ENCODE measurements around the gene PAM. TPM values are rescaled to one million over a fixed set of nuclear protein-coding genes. Genes with fewer than 3 reads are reported as not detected.

Gene PAM
- total and polyA plus RNA-seq, 8 donors = 27.4 to 322 (median 93.9) TPM

DNA sequence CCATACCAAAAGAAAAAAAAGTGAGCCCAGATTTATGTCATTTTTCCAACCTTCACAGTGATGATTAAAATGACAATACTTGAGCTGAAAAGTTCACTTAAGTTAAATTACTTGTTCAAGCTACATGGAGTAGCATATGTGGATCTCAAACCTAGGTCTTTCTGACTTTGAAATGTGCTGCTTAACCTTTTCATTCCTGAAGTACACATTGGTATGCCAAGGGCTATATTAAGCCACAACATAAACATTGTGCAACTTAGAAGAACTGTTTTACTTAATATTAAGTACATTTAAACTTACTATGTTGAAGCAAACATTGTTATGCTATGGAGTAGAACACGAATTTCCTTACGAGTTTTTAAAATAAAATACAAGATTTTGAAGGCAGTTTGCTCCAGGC lies 259.9 kb downstream of the PAM start:
- H3K36me3 ChIP-seq = peaks cover 0 to 13% (median 7%) of the 10 kb centered on the region in 4 donors
- no peak overlapping the region for H3K4me3 ChIP-seq
- DNase-seq = no peak
- 80 to 93% (median 86%) methylated on average over 2 of the region's 2 CpGs for WGBS, 5 donors
- no peaks in the 10 kb centered on the region for H3K27me3 ChIP-seq
- H3K4me1 ChIP-seq = peaks cover 0 to 14% (median 0%) of the 10 kb centered on the region in 4 donors
- TF ChIP-seq POLR2AphosphoS5 (IDR thresholded peaks at IDR 0.05) (no peak), POLR2A (IDR thresholded peaks at IDR 0.05) (no peak), EP300 (IDR thresholded peaks at IDR 0.05) (no peak)
- TF ChIP-seq, protein P1, sequence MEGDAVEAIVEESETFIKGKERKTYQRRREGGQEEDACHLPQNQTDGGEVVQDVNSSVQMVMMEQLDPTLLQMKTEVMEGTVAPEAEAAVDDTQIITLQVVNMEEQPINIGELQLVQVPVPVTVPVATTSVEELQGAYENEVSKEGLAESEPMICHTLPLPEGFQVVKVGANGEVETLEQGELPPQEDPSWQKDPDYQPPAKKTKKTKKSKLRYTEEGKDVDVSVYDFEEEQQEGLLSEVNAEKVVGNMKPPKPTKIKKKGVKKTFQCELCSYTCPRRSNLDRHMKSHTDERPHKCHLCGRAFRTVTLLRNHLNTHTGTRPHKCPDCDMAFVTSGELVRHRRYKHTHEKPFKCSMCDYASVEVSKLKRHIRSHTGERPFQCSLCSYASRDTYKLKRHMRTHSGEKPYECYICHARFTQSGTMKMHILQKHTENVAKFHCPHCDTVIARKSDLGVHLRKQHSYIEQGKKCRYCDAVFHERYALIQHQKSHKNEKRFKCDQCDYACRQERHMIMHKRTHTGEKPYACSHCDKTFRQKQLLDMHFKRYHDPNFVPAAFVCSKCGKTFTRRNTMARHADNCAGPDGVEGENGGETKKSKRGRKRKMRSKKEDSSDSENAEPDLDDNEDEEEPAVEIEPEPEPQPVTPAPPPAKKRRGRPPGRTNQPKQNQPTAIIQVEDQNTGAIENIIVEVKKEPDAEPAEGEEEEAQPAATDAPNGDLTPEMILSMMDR (IDR thresholded peaks at IDR 0.05) = no peak
- no peak overlapping the region for H3K27ac ChIP-seq
- H3K9me3 ChIP-seq = peaks cover 0 to 3% (median 0%) of the 10 kb centered on the region in 4 donors
- intact Hi-C loops (cut with DNase I; ENCODE audit: low total_unique reads) = no loop called here

DNA sequence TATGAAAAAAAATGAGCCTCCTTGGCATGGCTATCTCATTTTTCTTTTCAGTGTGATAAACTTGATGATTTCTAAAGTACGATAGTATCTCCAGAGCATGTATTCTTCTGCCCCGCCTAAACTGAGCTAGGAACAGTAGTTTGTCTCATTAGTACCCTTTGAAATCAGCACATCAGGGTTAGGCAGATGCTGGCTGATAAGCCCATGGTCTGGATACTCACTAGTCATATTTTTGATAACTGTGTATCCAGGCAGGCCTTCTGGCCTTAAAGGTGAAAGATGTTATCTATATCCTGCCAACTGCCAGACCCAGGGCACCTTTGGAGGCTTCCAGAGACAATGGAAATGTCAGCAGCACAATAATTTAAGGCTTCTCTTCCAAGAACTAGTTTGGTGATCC lies 261.1 kb downstream of the PAM start:
- H3K4me1 ChIP-seq = peaks cover 0 to 14% (median 0%) of the 10 kb centered on the region in 4 donors
- no peak for DNase-seq
- 82 to 96% (median 89%) methylated on average over 2 of the region's 2 CpGs for WGBS, 5 donors
- intact Hi-C loops (cut with DNase I; ENCODE audit: low total_unique reads) = no loop called here
- peaks cover 0 to 3% (median 0%) of the 10 kb centered on the region in 4 donors for H3K9me3 ChIP-seq
- no peak overlapping the region for H3K27ac ChIP-seq
- TF ChIP-seq, protein P1 (IDR thresholded peaks at IDR 0.05) = no peak
- H3K36me3 ChIP-seq = peaks cover 0 to 24% (median 12%) of the 10 kb centered on the region in 4 donors
- H3K4me3 ChIP-seq = no peak overlapping the region
- no peaks in the 10 kb centered on the region for H3K27me3 ChIP-seq

DNA sequence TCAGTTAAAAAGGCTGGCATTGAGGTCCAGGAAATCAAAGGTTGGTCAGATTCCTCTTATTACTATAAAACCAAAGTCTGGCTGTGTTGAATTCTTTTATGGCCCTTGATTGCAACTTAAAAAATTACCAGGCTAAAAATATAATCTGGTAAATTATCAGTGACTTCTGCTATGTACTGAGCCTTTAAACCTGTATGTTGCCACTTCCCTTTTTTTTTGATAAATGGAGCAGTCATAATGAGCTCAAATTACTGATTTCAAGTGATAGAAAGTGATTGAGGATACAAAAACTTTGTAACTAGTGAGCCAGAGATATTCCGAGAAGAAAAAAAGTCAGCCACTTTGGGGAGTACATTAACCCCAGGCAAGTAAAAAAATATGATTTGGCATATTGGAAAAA lies 264.7 kb downstream of the PAM start:
- H3K4me1 ChIP-seq = peaks cover 0 to 4% (median 0%) of the 10 kb centered on the region in 4 donors
- no peak for DNase-seq
- TF ChIP-seq, protein P1 (IDR thresholded peaks at IDR 0.05) = no peak
- TF ChIP-seq POLR2AphosphoS5 (IDR thresholded peaks at IDR 0.05) (no peak), POLR2A (IDR thresholded peaks at IDR 0.05) (no peak), EP300 (IDR thresholded peaks at IDR 0.05) (no peak)
- H3K36me3 ChIP-seq = peaks cover 0 to 26% (median 16%) of the 10 kb centered on the region in 4 donors
- no peaks in the 10 kb centered on the region for H3K9me3 ChIP-seq
- no peak overlapping the region for H3K27ac ChIP-seq
- intact Hi-C loops (cut with DNase I; ENCODE audit: low total_unique reads) = no loop called here
- no peak overlapping the region for H3K4me3 ChIP-seq
- 88 to 100% (median 92%) methylated on average over 1 of the region's 1 CpG for WGBS, 5 donors
- no peaks in the 10 kb centered on the region for H3K27me3 ChIP-seq

DNA sequence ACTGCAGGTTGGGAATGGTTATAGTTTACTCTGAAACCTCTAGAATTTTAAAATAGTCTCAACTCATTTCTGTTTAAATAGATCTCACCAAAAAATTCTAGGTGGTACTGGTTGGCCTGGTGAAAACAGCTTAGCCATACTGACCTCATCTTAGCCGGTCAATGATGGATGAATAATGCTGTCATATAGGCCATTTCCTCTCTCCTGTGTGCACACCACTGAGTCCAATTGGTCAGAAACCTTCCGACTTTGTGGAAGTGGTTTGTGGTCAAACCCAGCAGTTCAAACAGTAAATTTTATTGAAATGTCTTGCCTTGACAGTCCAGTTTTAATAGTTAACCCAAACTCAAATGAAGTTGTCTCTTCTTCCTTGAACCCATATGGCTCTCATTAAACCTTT lies 266.2 kb downstream of the PAM start:
- intact Hi-C loops (cut with DNase I; ENCODE audit: low total_unique reads) = no loop called here
- Histone ChIP-seq H3K27me3 (no peaks in the 10 kb centered on the region), H3K36me3 (peaks cover 0 to 32% (median 23%) of the 10 kb centered on the region in 4 donors), H3K9me3 (no peaks in the 10 kb centered on the region), H3K4me1 (no peaks in the 10 kb centered on the region), H3K27ac (no peak overlapping the region), H3K4me3 (no peak overlapping the region)
- WGBS, 5 donors = 65 to 86% (median 76%) methylated on average over 2 of the region's 2 CpGs
- DNase-seq = no peak
- TF ChIP-seq, protein P1 (IDR thresholded peaks at IDR 0.05) = no peak
- TF ChIP-seq POLR2A (IDR thresholded peaks at IDR 0.05) (no peak), POLR2AphosphoS5 (IDR thresholded peaks at IDR 0.05) (no peak), EP300 (IDR thresholded peaks at IDR 0.05) (no peak)
